ENCODE measurements around the gene PRKCE. TPM values are rescaled to one million over a fixed set of nuclear protein-coding genes. Genes with fewer than 3 reads are reported as not detected.

The PRKCE gene
- total and polyA plus RNA-seq, 3 donors from 2014 or later: 27.4 to 35.8 (median 33.1) TPM

GRCh38 chr2:46184794-46185583, 533.5 kb downstream of the PRKCE start:
- no peaks in the 10 kb centered on the region for H3K36me3 ChIP-seq (ENCODE audit: low read depth, missing control alignments)
- H3K4me3 ChIP-seq: no peak overlapping the region
- H3K9me3 ChIP-seq: no peaks in the 10 kb centered on the region
- H3K27me3 ChIP-seq: no peaks in the 10 kb centered on the region
- WGBS, 2 donors: 90% methylated on average over 12 of the region's 12 CpGs
- H3K4me1 ChIP-seq: peaks cover 12% of the 10 kb centered on the region
- intact Hi-C loops (cut with DNase I; ENCODE audit: low total_unique reads): no loop called here
- DNase-seq: no peak
- no peak overlapping the region for H3K27ac ChIP-seq
- TF ChIP-seq POLR2A (IDR thresholded peaks at IDR 0.05) (no peak), CTCF (IDR thresholded peaks at IDR 0.05) (no peak)

- Histone ChIP-seq H3K36me3 (ENCODE audit: low read depth, missing control alignments) (no peaks in the 10 kb centered on the region), H3K4me3 (no peak overlapping the region), H3K4me1 (peaks cover 12% of the 10 kb centered on the region), H3K27me3 (no peaks in the 10 kb centered on the region), H3K9me3 (no peaks in the 10 kb centered on the region), H3K27ac (peak overlapping the region in 1 of 2 donors; percentile 36)
- 14 to 18% methylated on average over 6 of the region's 6 CpGs for WGBS, 2 donors
- intact Hi-C loops (cut with DNase I; ENCODE audit: low total_unique reads): no loop called here
- TF ChIP-seq POLR2A (IDR thresholded peaks at IDR 0.05) (no peak), CTCF (IDR thresholded peaks at IDR 0.05) (no peak)
- peak; percentile 42 for DNase-seq
Measured at GRCh38 chr2:46187112-46187618, 535.7 kb downstream of the PRKCE start.

DNA sequence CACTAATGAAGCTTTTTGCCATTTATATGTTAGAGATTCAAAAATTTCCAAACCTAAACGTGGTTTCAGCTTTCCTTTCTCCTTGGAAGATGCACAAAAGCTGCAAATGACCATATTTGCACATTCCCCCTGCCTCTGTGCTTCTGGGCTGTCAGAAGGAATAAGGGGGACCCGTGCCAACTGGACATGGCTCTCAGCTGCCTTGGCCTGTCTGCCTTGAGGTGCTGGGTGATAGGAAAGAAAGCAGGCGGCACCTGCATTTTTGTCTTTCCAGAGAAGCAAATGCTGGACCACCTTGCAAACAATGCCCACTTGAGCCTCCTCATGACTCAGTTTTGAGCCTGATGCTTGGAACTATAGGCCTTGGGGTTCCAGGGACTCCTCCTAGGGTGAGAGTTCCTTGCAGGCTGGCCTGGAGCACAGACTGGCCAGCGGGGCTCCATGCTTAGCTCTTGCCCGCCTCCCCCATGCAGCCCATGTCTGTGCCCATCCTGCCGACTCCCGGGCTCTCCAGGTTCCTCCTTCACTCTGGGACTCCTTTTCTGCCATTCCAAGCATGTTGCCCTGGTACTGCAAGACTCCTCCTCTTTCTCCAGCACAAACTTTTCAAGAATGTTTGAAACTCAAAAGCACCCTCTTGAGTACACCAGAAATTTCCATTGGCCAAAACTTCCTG, 536.7 kb downstream of the PRKCE start:
- no peaks in the 10 kb centered on the region for H3K9me3 ChIP-seq
- H3K36me3 ChIP-seq (ENCODE audit: low read depth, missing control alignments): no peaks in the 10 kb centered on the region
- DNase-seq: no peak
- intact Hi-C loops (cut with DNase I; ENCODE audit: low total_unique reads): no loop called here
- peaks cover 12% of the 10 kb centered on the region for H3K4me1 ChIP-seq
- H3K4me3 ChIP-seq: no peak overlapping the region
- WGBS, 2 donors: 79 to 87% methylated on average over 7 of the region's 7 CpGs
- TF ChIP-seq CTCF (IDR thresholded peaks at IDR 0.05) (no peak), POLR2A (IDR thresholded peaks at IDR 0.05) (no peak)
- H3K27ac ChIP-seq: peak overlapping the region in 1 of 2 donors; percentile 36
- no peaks in the 10 kb centered on the region for H3K27me3 ChIP-seq

- TF ChIP-seq CTCF (IDR thresholded peaks at IDR 0.05): no peak
- no peak for TF ChIP-seq POLR2A (IDR thresholded peaks at IDR 0.05)
- intact Hi-C loops (cut with DNase I; ENCODE audit: low total_unique reads): no loop called here
- Histone ChIP-seq H3K4me1 (no peaks in the 10 kb centered on the region), H3K36me3 (ENCODE audit: low read depth, missing control alignments) (no peaks in the 10 kb centered on the region), H3K27ac (no peak overlapping the region), H3K9me3 (no peaks in the 10 kb centered on the region), H3K27me3 (no peaks in the 10 kb centered on the region), H3K4me3 (no peak overlapping the region)
- WGBS, 2 donors: 83 to 86% methylated on average over 4 of the region's 4 CpGs
- no peak for DNase-seq
Measured at GRCh38 chr2:46193356-46193755, 541.9 kb downstream of the PRKCE start.
